ENCODE measurements around the gene GIGYF2. TPM values are rescaled to one million over a fixed set of nuclear protein-coding genes. Genes with fewer than 3 reads are reported as not detected.
A peak's percentile ranks its signal among the peaks of the same experiment; 100 is the strongest.
"Not testable (repeated sequence)": the region's sequence is repeated elsewhere in the genome, so short reads cannot be mapped to it uniquely, and the experiment has no call there.

GIGYF2 gene
- total RNA-seq, 2 donors from 2014 or later = 62.5 to 72.3 TPM

GRCh38 chr2:232687382-232688160, 9.6 kb upstream of the GIGYF2 start:
- Histone ChIP-seq H3K4me3 (ENCODE audit: low read length) (no peak overlapping the region), H3K27ac (ENCODE audit: low read depth, low read length) (no peak overlapping the region), H3K36me3 (ENCODE audit: control insufficient read depth, insufficient read depth, low read length) (no peaks in the 10 kb centered on the region), H3K9me3 (ENCODE audit: control insufficient read depth, low read length) (no peaks in the 10 kb centered on the region), H3K9ac (ENCODE audit: extremely low read depth, low read length, poor library complexity, severe bottlenecking) (no peak overlapping the region), H3K27me3 (ENCODE audit: control insufficient read depth, insufficient read depth, low read length, poor library complexity, severe bottlenecking) (no peaks in the 10 kb centered on the region), H3K4me1 (ENCODE audit: control insufficient read depth, insufficient read depth, low read length) (no peaks in the 10 kb centered on the region)
- Mint-ChIP-seq H3K27me3 (ENCODE audit: insufficient read depth) (peaks cover 4% of the 10 kb centered on the region), H3K36me3 (ENCODE audit: low read depth) (no peaks in the 10 kb centered on the region), H3K4me1 (no peaks in the 10 kb centered on the region), H3K4me3 (no peak overlapping the region), H3K9me3 (no peaks in the 10 kb centered on the region), H3K27ac (peak overlapping the region; percentile 30)
- DNase-seq = peak; percentile 22
- WGBS, 2 experiments (ENCODE audit: insufficient coverage in 1 of 2, insufficient read length in 1 of 2) = 88 to 90% methylated on average over 8 to 11 of the region's 11 CpGs
- TF ChIP-seq CTCF (conservative IDR thresholded peaks at IDR 0.05) = no peak

- Histone ChIP-seq H3K4me1 (ENCODE audit: control insufficient read depth, insufficient read depth, low read length) (no peaks in the 10 kb centered on the region), H3K27ac (ENCODE audit: low read depth, low read length) (no peak overlapping the region), H3K9me3 (ENCODE audit: control insufficient read depth, low read length) (no peaks in the 10 kb centered on the region), H3K4me3 (ENCODE audit: low read length) (no peak overlapping the region), H3K27me3 (ENCODE audit: control insufficient read depth, insufficient read depth, low read length, poor library complexity, severe bottlenecking) (no peaks in the 10 kb centered on the region), H3K9ac (ENCODE audit: extremely low read depth, low read length, poor library complexity, severe bottlenecking) (no peak overlapping the region), H3K36me3 (ENCODE audit: control insufficient read depth, insufficient read depth, low read length) (no peaks in the 10 kb centered on the region)
- Mint-ChIP-seq H3K4me1 (no peaks in the 10 kb centered on the region), H3K36me3 (ENCODE audit: low read depth) (no peaks in the 10 kb centered on the region), H3K27ac (peak overlapping the region; percentile 30), H3K9me3 (no peaks in the 10 kb centered on the region), H3K27me3 (ENCODE audit: insufficient read depth) (peaks cover 3% of the 10 kb centered on the region), H3K4me3 (no peak overlapping the region)
- WGBS, 2 experiments (ENCODE audit: insufficient coverage in 1 of 2, insufficient read length in 1 of 2) = 92 to 98% methylated on average over 6 to 7 of the region's 7 CpGs
- peak; percentile 36 for DNase-seq
- no peak for TF ChIP-seq CTCF (conservative IDR thresholded peaks at IDR 0.05)
Observed at GRCh38 chr2:232688201-232688600, 8.9 kb upstream of the GIGYF2 start.

- Mint-ChIP-seq H3K36me3 (ENCODE audit: low read depth) (no peaks in the 10 kb centered on the region), H3K27ac (no peak overlapping the region), H3K4me1 (no peaks in the 10 kb centered on the region), H3K4me3 (no peak overlapping the region), H3K27me3 (ENCODE audit: insufficient read depth) (no peaks in the 10 kb centered on the region), H3K9me3 (no peaks in the 10 kb centered on the region)
- DNase-seq = peak; percentile 31
- Histone ChIP-seq H3K27me3 (ENCODE audit: control insufficient read depth, insufficient read depth, low read length, poor library complexity, severe bottlenecking) (no peaks in the 10 kb centered on the region), H3K36me3 (ENCODE audit: control insufficient read depth, insufficient read depth, low read length) (no peaks in the 10 kb centered on the region), H3K27ac (ENCODE audit: low read depth, low read length) (no peak overlapping the region), H3K4me3 (ENCODE audit: low read length) (no peak overlapping the region), H3K9me3 (ENCODE audit: control insufficient read depth, low read length) (no peaks in the 10 kb centered on the region), H3K9ac (ENCODE audit: extremely low read depth, low read length, poor library complexity, severe bottlenecking) (no peak overlapping the region), H3K4me1 (ENCODE audit: control insufficient read depth, insufficient read depth, low read length) (no peaks in the 10 kb centered on the region)
- no peak for TF ChIP-seq CTCF (conservative IDR thresholded peaks at IDR 0.05)
- 91 to 100% methylated on average over 2 to 3 of the region's 3 CpGs for WGBS, 2 experiments (ENCODE audit: insufficient coverage in 1 of 2, insufficient read length in 1 of 2)
Observed at GRCh38 chr2:232689152-232689910, 7.8 kb upstream of the GIGYF2 start.

GRCh38 chr2:232691117-232691516, 6.0 kb upstream of the GIGYF2 start:
- H3K4me3 ChIP-seq (ENCODE audit: low read length); H3K4me1 Mint-ChIP-seq; H3K27me3 Mint-ChIP-seq (ENCODE audit: insufficient read depth); H3K9me3 ChIP-seq (ENCODE audit: control insufficient read depth, low read length); H3K27ac ChIP-seq (ENCODE audit: low read depth, low read length); H3K27me3 ChIP-seq (ENCODE audit: control insufficient read depth, insufficient read depth, low read length, poor library complexity, severe bottlenecking); H3K9ac ChIP-seq (ENCODE audit: extremely low read depth, low read length, poor library complexity, severe bottlenecking); H3K4me3 Mint-ChIP-seq; H3K36me3 Mint-ChIP-seq (ENCODE audit: low read depth); H3K9me3 Mint-ChIP-seq; H3K4me1 ChIP-seq (ENCODE audit: control insufficient read depth, insufficient read depth, low read length); H3K36me3 ChIP-seq (ENCODE audit: control insufficient read depth, insufficient read depth, low read length); H3K27ac Mint-ChIP-seq; DNase-seq: not testable (repeated sequence)
- WGBS, 2 experiments (ENCODE audit: insufficient coverage in 1 of 2, insufficient read length in 1 of 2) = 94 to 96% methylated on average over 7 to 12 of the region's 13 CpGs
